T-helper 2 cell (primary cell): ENCODE measurements around the gene CEP41.
"Not testable (repeated sequence)": the region's sequence is repeated elsewhere in the genome, so short reads cannot be mapped to it uniquely, and the experiment has no call there.

Experiments used
- DNase-seq, 5 experiments: peaks; one replicate each; pipeline versions ENCODE4 v3.0.0 to v3.0.0-alpha.2; 2012 to 2022

CEP41 gene

DNA sequence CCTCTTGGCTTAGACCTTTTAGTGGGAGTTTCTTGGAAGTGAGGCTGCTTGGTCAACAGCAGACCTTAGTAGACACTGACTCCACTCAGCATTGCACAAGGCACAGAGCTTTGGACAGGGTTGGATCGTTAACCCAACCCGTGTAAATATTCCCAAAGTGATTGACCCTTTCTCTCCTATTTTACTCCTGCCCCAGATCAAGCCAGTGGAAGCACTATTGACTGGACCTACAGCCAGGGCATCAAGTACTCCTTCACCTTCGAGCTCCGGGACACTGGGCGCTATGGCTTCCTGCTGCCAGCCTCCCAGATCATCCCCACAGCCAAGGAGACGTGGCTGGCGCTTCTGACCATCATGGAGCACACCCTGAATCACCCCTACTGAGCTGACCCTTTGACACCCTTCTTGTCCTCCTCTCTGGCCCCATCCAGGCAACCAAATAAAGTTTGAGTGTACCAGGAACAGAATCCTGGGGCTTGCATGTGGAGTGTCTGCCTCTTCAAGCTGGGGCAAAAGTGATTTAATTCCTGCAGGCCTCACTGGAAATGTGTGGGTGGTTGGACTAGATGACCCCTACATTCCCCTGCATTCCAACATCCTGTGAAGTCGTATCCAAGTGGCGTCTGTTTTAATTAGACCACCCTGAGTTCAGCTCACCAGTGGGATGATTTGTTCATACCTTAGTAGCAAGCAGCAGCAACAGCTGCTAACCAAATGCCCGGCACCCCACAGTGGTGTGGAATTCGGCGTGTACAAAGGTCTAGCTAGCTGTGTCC, 53.0 kb downstream of the CEP41 start:
- no peak for DNase-seq

DNA sequence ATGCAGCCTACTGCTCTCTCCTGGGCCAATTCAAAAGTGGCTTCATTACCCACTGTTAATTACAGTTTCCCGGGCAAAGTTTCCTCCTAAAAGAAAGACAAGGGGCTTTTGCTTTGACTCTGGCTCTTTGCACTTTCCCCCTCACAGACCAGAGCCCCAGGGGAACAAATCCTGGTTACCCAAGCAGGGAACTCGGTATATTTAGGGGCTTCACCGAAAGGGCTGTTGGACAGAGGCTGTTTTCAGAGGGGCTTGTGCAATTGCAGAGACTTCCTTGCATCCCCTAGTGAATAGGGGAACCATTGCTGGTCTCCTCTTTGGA, 53.5 kb downstream of the CEP41 start:
- DNase-seq: no peak

DNA sequence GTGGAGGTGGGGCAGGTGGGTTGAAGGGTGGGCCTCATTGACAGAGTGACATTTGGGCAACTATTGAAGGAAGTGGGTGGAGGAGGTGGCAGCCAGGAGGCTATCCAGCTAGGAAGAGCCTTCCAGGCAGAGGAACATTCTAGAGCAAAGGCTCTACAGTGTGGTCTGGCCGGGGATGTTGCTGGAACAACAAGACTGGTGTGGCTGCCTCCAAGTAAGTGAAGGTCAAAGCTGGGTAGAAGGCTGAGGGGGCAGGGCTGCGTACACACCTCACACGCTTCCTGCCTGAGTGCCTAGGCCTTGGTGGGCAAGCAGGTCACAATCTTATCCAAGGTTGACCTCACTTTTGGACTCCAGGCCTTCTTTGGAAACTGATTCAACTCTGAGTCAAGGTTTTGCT, 53.9 kb downstream of the CEP41 start:
- no peak for DNase-seq

DNA sequence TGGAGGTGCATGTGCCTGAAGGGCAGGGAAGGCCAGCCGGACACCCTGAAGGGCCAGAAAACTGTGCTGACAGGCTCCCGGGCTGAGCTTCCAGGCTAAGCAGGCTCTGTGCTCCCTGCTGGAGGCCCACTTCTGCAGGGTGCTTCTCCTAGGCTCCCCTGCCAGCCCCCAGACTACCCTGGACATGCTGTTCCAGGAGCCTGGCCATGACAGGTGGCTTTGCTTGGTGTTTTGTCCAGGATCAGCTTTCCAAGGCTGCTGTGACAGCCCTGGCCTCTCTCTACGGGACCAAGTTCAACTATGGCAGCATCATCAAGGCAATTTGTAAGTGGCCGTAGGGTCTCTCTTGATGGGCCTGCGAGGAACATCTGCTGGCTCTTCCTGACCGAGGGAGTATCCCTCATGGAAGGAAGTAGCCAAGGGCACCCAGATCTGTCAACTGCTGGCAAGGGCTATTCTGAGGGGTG, 55.2 kb downstream of the CEP41 start:
- DNase-seq: no peak

DNA sequence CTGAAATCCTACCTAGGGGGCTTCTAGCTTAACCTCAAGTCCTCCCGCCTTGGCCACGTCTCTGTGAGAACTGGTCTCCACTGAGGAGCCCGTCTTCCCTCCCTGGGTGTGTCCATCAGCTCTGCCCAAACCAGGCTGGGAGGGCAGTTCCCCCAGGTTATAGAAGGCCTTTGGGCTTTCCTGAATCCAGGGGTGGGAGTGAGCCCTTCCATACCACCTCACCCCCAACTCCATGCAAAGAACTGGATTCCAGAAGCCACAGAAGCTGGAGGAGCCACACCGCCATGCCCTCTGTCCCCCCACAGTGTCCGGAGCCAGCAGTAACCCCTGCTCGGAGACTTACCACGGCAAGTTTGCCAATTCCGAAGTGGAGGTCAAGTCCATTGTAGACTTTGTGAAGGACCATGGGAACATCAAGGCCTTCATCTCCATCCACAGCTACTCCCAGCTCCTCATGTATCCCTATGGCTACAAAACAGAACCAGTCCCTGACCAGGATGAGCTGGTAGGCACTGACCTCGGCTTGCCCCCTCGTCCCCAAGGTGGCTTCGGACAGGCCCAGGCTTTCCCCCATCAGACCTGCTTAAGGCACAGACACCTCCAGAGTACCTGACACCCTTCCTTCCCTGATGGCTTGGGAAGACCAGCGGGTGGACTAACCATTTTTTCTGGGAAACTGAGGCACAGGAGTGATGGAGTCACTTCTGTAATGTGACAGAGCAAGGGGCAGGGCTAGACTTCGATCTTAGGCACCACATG, 55.8 kb downstream of the CEP41 start:
- no peak for DNase-seq

- no peak for DNase-seq
Observed at GRCh38 chr7:130384371-130384801, 56.4 kb downstream of the CEP41 start.

DNA sequence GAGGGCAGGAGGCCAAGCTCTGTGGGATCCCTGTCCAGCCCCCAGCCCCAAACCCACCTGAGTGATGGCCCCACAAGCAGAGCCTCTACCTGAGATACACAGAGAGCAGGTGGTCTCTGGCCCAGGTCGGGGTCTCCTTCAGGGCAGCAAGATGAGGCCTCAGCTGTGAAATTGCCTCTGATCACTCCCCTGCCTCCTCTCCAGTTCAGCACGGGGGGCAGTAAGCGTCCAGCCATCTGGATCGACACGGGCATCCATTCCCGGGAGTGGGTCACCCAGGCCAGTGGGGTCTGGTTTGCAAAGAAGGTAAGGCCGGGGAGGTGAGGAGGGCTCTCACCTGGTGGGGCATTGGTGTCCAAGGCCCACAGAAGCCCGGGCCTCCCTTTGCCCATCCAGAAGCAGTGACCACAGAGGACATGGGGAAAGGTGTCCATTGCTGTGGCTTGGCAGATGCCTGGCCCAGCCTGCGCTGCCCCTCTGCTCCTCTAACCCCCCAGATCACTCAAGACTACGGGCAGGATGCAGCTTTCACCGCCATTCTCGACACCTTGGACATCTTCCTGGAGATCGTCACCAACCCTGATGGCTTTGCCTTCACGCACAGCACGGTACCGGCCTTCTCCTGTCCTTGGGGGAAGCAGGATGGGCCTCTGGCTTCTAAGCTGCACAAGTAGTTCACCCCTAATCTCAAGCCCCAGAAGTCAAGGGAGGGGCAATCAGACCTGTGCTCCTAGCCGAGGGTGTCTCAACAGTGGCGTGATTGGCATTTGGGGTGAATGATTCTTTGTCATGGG, 57.4 kb downstream of the CEP41 start:
- DNase-seq: no peak

GRCh38 chr7:130381468-130382312, 59.1 kb downstream of the CEP41 start:
- no peak for DNase-seq

DNA sequence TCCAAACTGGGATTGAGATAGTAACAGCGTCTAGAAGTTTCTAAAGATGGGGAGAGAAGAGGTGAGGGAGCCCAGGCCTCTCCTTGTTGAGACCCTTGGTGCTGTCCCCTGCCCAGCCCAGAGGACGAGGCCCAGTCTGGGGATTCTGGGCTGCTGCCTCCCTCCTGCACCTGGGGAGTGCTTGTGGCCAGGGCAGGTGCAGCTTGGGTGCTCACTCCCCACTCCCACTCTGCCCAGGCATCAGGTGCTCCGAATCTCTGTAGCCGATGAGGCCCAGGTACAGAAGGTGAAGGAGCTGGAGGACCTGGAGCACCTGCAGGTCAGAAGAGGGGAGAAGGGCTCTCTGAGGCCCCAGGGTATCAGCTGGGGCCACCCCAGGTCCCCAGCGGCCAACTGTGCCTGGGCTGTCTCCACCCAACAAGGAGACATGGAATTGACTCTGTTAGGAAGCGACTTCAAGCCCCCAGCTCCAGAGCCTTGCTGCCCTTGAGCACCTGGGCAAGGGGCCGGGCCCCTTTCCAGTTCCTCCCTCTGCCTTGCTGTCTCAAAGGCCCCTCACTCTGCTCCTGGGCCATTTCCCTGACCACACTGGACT, 59.9 kb downstream of the CEP41 start:
- no peak for DNase-seq

- DNase-seq: no peak
Observed at GRCh38 chr7:130379921-130380860, 60.6 kb downstream of the CEP41 start, which contains the start of gene CPA1. Gene CPA1 (plus strand): TSS chr7:130380494. CDS start chr7:130380521, 27 bp downstream.

- DNase-seq: no peak
Observed at GRCh38 chr7:130379532-130379920, 61.3 kb downstream of the CEP41 start.

DNA sequence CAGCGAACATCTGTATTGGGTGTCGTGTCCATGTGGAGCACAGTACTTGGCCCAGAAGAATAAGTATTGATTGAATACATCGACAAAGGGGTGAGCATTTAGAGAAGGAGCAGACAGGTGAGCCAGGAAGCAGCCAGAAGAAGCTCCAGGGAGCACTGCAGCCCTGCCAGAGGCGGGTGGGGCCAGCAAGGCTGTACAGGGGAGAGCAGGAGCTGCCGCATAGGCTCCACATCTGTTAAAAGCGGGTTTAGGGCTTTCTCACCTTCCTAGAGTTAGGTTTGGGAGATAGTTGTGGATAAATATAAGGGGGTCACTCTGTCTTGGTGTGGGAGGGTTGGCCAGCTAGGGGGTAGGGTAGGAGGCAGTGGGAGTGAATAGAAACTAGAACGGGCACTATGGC, 61.8 kb downstream of the CEP41 start:
- DNase-seq: no peak

DNA sequence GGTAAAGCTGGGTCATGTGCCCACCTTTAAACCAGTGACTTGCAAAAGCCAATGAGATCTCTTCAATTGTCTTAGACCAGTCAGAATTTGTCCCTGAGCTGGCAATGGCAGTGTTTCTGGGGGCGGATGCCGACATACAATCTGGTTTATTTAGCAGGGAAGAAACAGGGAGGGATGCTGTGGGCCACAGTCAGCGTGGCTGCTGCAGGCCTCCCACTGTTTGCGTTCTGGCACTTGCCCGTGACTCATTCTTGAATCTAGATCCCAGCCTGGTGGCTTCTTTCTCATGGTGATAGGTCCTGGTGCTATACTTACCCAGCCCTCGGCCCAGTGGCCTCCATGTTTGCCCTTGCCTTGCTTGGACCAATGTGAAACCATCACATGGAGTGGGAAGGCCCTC, 63.6 kb downstream of the CEP41 start:
- DNase-seq: no peak

- DNase-seq: not testable (repeated sequence)
Observed at GRCh38 chr7:130376461-130376860, 64.4 kb downstream of the CEP41 start.

DNA sequence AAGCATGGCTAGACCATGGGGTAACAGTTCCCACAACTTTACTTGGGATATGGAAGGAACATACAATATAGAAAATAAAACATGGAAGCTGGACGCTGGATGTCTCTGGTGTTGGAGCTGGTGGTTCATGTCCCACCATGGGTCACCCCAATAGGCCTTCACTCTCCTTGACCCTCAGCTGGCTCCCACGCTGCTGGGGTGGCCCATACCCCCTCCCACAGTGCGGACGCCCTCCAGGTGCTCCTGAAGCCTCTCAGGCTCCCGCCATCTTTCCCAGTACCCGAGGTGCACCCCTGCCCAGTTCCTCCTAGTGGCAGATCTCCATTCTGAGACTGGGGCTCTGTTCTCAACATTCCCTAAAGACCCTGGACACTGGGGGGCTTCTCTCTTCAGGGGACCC, 66.3 kb downstream of the CEP41 start:
- DNase-seq: no peak

- no peak for DNase-seq
Observed at GRCh38 chr7:130372402-130373165, 68.2 kb downstream of the CEP41 start.

DNA sequence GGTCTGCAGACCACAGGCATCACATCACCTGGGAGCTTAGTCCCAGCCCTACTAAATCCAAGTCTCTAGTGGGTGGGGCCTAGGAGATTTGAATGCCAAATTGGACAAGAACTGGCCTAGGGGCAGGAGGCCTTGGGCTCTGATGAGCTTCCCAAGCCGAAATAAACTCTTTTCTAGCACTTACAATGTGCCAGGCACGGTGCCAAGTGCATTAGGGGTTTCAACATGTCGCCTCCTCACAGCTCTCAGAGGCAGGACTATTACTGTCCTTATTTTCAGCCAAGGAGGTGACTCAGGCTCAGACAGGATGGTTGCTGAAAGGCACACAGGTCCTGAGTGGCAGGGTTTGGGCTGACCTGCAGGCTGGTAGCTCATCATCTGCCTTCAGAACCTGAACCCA, 69.8 kb downstream of the CEP41 start:
- no peak for DNase-seq

GRCh38 chr7:130369831-130370550, 70.8 kb downstream of the CEP41 start:
- DNase-seq: no peak

DNA sequence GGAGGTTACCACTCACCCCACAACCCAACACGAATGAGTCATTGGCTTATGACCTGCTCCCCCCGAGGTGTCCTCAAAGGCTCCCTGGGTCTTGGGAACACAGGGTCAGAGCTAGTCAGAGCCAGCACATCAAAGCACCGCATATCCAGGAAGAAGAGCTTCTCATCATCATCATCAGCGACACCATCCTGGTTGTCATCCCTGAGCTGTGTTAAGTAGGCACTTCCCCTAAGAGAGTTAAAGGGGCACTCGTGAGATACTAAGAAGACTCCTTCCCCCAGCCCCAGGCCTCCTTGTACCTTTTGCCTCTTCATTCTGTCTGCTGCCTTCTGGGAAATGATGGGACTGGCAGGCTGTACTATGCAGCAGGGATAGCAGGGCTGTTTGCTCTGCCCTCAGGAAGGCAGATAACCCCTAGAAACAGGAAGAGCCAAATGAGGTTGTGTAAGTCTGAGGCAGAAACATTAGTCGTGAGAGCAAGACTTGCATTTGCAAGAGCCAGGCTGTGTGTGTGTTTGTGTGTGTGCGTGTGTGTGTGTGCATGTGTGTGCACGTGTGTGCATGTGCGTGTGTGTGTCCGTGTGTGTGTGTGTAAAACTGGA, 71.6 kb downstream of the CEP41 start:
- no peak for DNase-seq
